ENCODE measurements around the gene LEF1. TPM values are rescaled to one million over a fixed set of nuclear protein-coding genes. Genes with fewer than 3 reads are reported as not detected.

The LEF1 gene
- total and polyA plus RNA-seq, 2 experiments from 2014 or later = 0.50 to 0.73 TPM

- Mint-ChIP-seq H3K4me1 (peaks cover 17% of the 10 kb centered on the region), H3K27me3 (ENCODE audit: insufficient read depth, low read depth, poor library complexity) (peaks cover 4% of the 10 kb centered on the region), H3K36me3 (ENCODE audit: low read depth) (no peaks in the 10 kb centered on the region), H3K27ac (no peak overlapping the region), H3K4me3 (no peak overlapping the region), H3K9me3 (no peaks in the 10 kb centered on the region)
- no peak overlapping the region for H3K4me2 ChIP-seq
- H3K27ac ChIP-seq (ENCODE audit: low read depth) = no peak overlapping the region
- H3K27me3 ChIP-seq (ENCODE audit: insufficient read depth) = no peaks in the 10 kb centered on the region
- H3K79me2 ChIP-seq (replicated peaks; ENCODE audit: insufficient read depth) = no peaks in the 10 kb centered on the region
- no peaks in the 10 kb centered on the region for H4K20me1 ChIP-seq (replicated peaks; ENCODE audit: insufficient read depth)
- H3F3A ChIP-seq (replicated peaks; ENCODE audit: low read depth) = no peaks in the 10 kb centered on the region
- no peaks in the 10 kb centered on the region for H3K36me3 ChIP-seq (ENCODE audit: insufficient read depth)
- ATAC-seq (no peak), DNase-seq (ENCODE audit: low spot score) (no peak)
- H2AFZ ChIP-seq = no peak overlapping the region
- peaks cover 11% of the 10 kb centered on the region; the same call in 1 of the 2 replicates for H3K4me1 ChIP-seq (ENCODE audit: insufficient read depth)
- TF ChIP-seq ZNF331 (CRISPR knock-in tag; IDR thresholded peaks at IDR 0.05; ENCODE audit: low read depth) = no peak
- TF ChIP-seq EZH2 (IDR thresholded peaks at IDR 0.05; ENCODE audit: low read depth, unreplicated experiment) = no peak
- TF ChIP-seq POLR2AphosphoS5 (IDR thresholded peaks at IDR 0.05; ENCODE audit: low read depth) = no peak
- TF ChIP-seq NANOG (IDR thresholded peaks at IDR 0.05; ENCODE audit: borderline replicate concordance) = no peak
- TF ChIP-seq EZH2phosphoT487 (IDR thresholded peaks at IDR 0.05; ENCODE audit: unreplicated experiment) = no peak
- no peak for TF ChIP-seq CREB1 (CRISPR knock-in tag; IDR thresholded peaks at IDR 0.05; ENCODE audit: low read depth)
- no peak for TF ChIP-seq ETS1 (IDR thresholded peaks at IDR 0.05)
- H3K9me2 ChIP-seq (ENCODE audit: insufficient read depth) = no peaks in the 10 kb centered on the region
- no peak overlapping the region for H3K4me3 ChIP-seq
Observed at GRCh38 chr4:108048157-108048556, 120.6 kb downstream of the LEF1 start.

GRCh38 chr4:108047199-108047598 lies 121.5 kb downstream of the LEF1 start:
- H3K36me3 ChIP-seq (ENCODE audit: insufficient read depth) = no peaks in the 10 kb centered on the region
- peaks cover 11% of the 10 kb centered on the region; the same call in 1 of the 2 replicates for H3K4me1 ChIP-seq (ENCODE audit: insufficient read depth)
- H2AFZ ChIP-seq = no peak overlapping the region
- DNase-seq (ENCODE audit: low spot score) (no peak), ATAC-seq (no peak)
- no peak overlapping the region for H3K4me2 ChIP-seq
- no peak overlapping the region for H3K27ac Mint-ChIP-seq
- H3K9me3 Mint-ChIP-seq = no peaks in the 10 kb centered on the region
- H3K79me2 ChIP-seq (replicated peaks; ENCODE audit: insufficient read depth) = no peaks in the 10 kb centered on the region
- peaks cover 18% of the 10 kb centered on the region for H3K4me1 Mint-ChIP-seq
- H3K27me3 ChIP-seq (ENCODE audit: insufficient read depth) = no peaks in the 10 kb centered on the region
- H3K4me3 Mint-ChIP-seq = no peak overlapping the region
- H3K9me2 ChIP-seq (ENCODE audit: insufficient read depth) = no peaks in the 10 kb centered on the region
- no peak overlapping the region for H3K27ac ChIP-seq (ENCODE audit: low read depth)
- no peaks in the 10 kb centered on the region for H4K20me1 ChIP-seq (replicated peaks; ENCODE audit: insufficient read depth)
- H3F3A ChIP-seq (replicated peaks; ENCODE audit: low read depth) = no peaks in the 10 kb centered on the region
- H3K36me3 Mint-ChIP-seq (ENCODE audit: low read depth) = no peaks in the 10 kb centered on the region
- H3K27me3 Mint-ChIP-seq (ENCODE audit: insufficient read depth, low read depth, poor library complexity) = peaks cover 5% of the 10 kb centered on the region
- H3K4me3 ChIP-seq = no peak overlapping the region
- TF ChIP-seq ETS1 (IDR thresholded peaks at IDR 0.05) (no peak), ZNF462 (CRISPR knock-in tag; IDR thresholded peaks at IDR 0.05) (no peak), NANOG (IDR thresholded peaks at IDR 0.05; ENCODE audit: borderline replicate concordance) (no peak), CTCF (conservative IDR thresholded peaks at IDR 0.05; ENCODE audit: low read depth in 2 of 2) (no peak), CREB1 (CRISPR knock-in tag; IDR thresholded peaks at IDR 0.05; ENCODE audit: low read depth) (no peak), EZH2 (IDR thresholded peaks at IDR 0.05; ENCODE audit: low read depth, unreplicated experiment) (no peak), ZNF114 (CRISPR knock-in tag; IDR thresholded peaks at IDR 0.05) (no peak), EZH2phosphoT487 (IDR thresholded peaks at IDR 0.05; ENCODE audit: unreplicated experiment) (no peak), JUNB (IDR thresholded peaks at IDR 0.05; ENCODE audit: unreplicated experiment) (no peak), POLR2AphosphoS5 (IDR thresholded peaks at IDR 0.05; ENCODE audit: low read depth) (no peak), STAT1 (IDR thresholded peaks at IDR 0.05; ENCODE audit: unreplicated experiment) (no peak)

All from GM23338 (cell line).